SK-N-MC (cell line): ENCODE data around the gene TP53I11.

Experiments used
- DNase-seq: peaks from one replicate; pipeline ENCODE4 v3.0.0-alpha.2; 2011; ENCODE audit warnings: low read depth, low spot score
- H3K27ac ChIP-seq: fragments of 200-600 bp; sonication (generic); 2 replicates; pipeline ENCODE4 v1.5.1; 2016; ENCODE audit warnings: mixed run types
- H3K36me3 ChIP-seq: fragments of 200-600 bp; sonication (generic); 2 replicates; pipeline ENCODE4 v1.6.1; 2017; ENCODE audit warnings: antibody characterized with exemption, low read length, mixed read lengths; ENCODE audit not compliant: insufficient read depth
- H3K4me3 ChIP-seq: fragments of 200-600 bp; sonication (generic); 2 replicates; pipeline ENCODE4 v1.5.1; 2016
- H3K9ac ChIP-seq: fragments of 200-600 bp; sonication (generic); 2 replicates; pipeline ENCODE4 v1.8.0; 2017; ENCODE audit warnings: mixed run types, mixed read lengths; ENCODE audit not compliant: insufficient read length
- H3K9me3 ChIP-seq: fragments of 200-600 bp; sonication (generic); 2 replicates; pipeline ENCODE4 v1.6.1; 2017; ENCODE audit warnings: low read depth, mild to moderate bottlenecking, antibody characterized with exemption, low read length, moderate library complexity, mixed read lengths
- EZH2 ChIP-seq: fragments of 200-600 bp; sonication (generic); IDR thresholded peaks from one replicate; pipeline ENCODE4 v1.6.1; 2017; ENCODE audit warnings: antibody characterized with exemption
- FOXP2 ChIP-seq: optimal IDR thresholded peaks from 2 replicates; pipeline ENCODE3; 2011; ENCODE audit warnings: mild to moderate bottlenecking, moderate library complexity; ENCODE audit not compliant: insufficient read depth; ENCODE audit errors: extremely low read length, control extremely low read depth
- POLR2AphosphoS5 ChIP-seq: IDR thresholded peaks from 2 replicates; pipeline ENCODE4 v1.6.1; 2012; ENCODE audit warnings: mild to moderate bottlenecking, low read depth, low read length, borderline replicate concordance

Gene TP53I11

GRCh38 chr11:44934110-44934509 is 16.6 kb downstream of the TP53I11 start:
- no peak for DNase-seq
- Histone ChIP-seq H3K27ac (no peak overlapping the region), H3K9me3 (no peaks in the 10 kb centered on the region), H3K9ac (no peak overlapping the region), H3K36me3 (no peaks in the 10 kb centered on the region), H3K4me3 (no peak overlapping the region)
- no peak for TF ChIP-seq FOXP2
- no peak for TF ChIP-seq POLR2AphosphoS5
- TF ChIP-seq EZH2: no peak

- Histone ChIP-seq H3K36me3 (no peaks in the 10 kb centered on the region), H3K9me3 (no peaks in the 10 kb centered on the region), H3K27ac (no peak overlapping the region), H3K9ac (no peak overlapping the region), H3K4me3 (no peak overlapping the region)
- TF ChIP-seq POLR2AphosphoS5 (no peak), EZH2 (no peak), FOXP2 (no peak)
- DNase-seq: no peak
These were observed 19.2 kb downstream of the TP53I11 start for GRCh38 chr11:44931466-44931865.

GRCh38 chr11:44930588-44931302 is 19.9 kb downstream of the TP53I11 start:
- Histone ChIP-seq H3K9me3 (no peaks in the 10 kb centered on the region), H3K36me3 (no peaks in the 10 kb centered on the region), H3K4me3 (no peak overlapping the region), H3K27ac (no peak overlapping the region), H3K9ac (no peak overlapping the region)
- no peak for DNase-seq
- TF ChIP-seq POLR2AphosphoS5 (no peak), EZH2 (no peak), FOXP2 (no peak)

GRCh38 chr11:44928816-44929215 is 21.9 kb downstream of the TP53I11 start:
- no peak for TF ChIP-seq FOXP2
- no peak for TF ChIP-seq POLR2AphosphoS5
- TF ChIP-seq EZH2: no peak
- no peaks in the 10 kb centered on the region for H3K9me3 ChIP-seq
- H3K9ac ChIP-seq: no peak overlapping the region
- DNase-seq: no peak
- H3K4me3 ChIP-seq: no peak overlapping the region
- H3K27ac ChIP-seq: no peak overlapping the region
- no peaks in the 10 kb centered on the region for H3K36me3 ChIP-seq

GRCh38 chr11:44928144-44928543 is 22.5 kb downstream of the TP53I11 start:
- no peaks in the 10 kb centered on the region for H3K36me3 ChIP-seq
- no peak for TF ChIP-seq FOXP2
- no peak for TF ChIP-seq EZH2
- no peak for TF ChIP-seq POLR2AphosphoS5
- no peaks in the 10 kb centered on the region for H3K9me3 ChIP-seq
- H3K27ac ChIP-seq: no peak overlapping the region
- no peak for DNase-seq
- no peak overlapping the region for H3K9ac ChIP-seq
- no peak overlapping the region for H3K4me3 ChIP-seq

- no peak overlapping the region for H3K9ac ChIP-seq
- DNase-seq: no peak
- no peaks in the 10 kb centered on the region for H3K36me3 ChIP-seq
- TF ChIP-seq EZH2 (no peak), POLR2AphosphoS5 (no peak), FOXP2 (no peak)
- H3K9me3 ChIP-seq: no peaks in the 10 kb centered on the region
- no peak overlapping the region for H3K4me3 ChIP-seq
- H3K27ac ChIP-seq: no peak overlapping the region
These were observed 23.5 kb downstream of the TP53I11 start for GRCh38 chr11:44927174-44927661.

- Histone ChIP-seq H3K4me3 (no peak overlapping the region), H3K27ac (no peak overlapping the region), H3K9ac (no peak overlapping the region), H3K36me3 (no peaks in the 10 kb centered on the region), H3K9me3 (no peaks in the 10 kb centered on the region)
- no peak for DNase-seq
- TF ChIP-seq FOXP2 (no peak), POLR2AphosphoS5 (no peak), EZH2 (no peak)
These were observed 24.6 kb downstream of the TP53I11 start for GRCh38 chr11:44926036-44926435.

GRCh38 chr11:44923806-44924205 is 26.9 kb downstream of the TP53I11 start:
- DNase-seq: no peak
- TF ChIP-seq EZH2 (no peak), FOXP2 (no peak)
- H3K27ac ChIP-seq: no peak overlapping the region
- no peak overlapping the region for H3K4me3 ChIP-seq
- no peaks in the 10 kb centered on the region for H3K9me3 ChIP-seq
- H3K9ac ChIP-seq: no peak overlapping the region
- no peaks in the 10 kb centered on the region for H3K36me3 ChIP-seq

GRCh38 chr11:44923115-44923514 is 27.6 kb downstream of the TP53I11 start:
- no peaks in the 10 kb centered on the region for H3K9me3 ChIP-seq

More at GRCh38 chr11:44923115-44923514, 27.6 kb downstream of the TP53I11 start:
- H3K36me3 ChIP-seq: no peaks in the 10 kb centered on the region
- no peak overlapping the region for H3K9ac ChIP-seq
- no peak for TF ChIP-seq FOXP2
- H3K4me3 ChIP-seq: no peak overlapping the region
- no peak for DNase-seq
- H3K27ac ChIP-seq: no peak overlapping the region
